Mucosa of rectum (tissue), 2 donors: ENCODE results near the gene ULK1.

Source experiments
- H3K27ac ChIP-seq, 2 donors: one replicate each; pipeline ENCODE4 v1.7.0; 2013; ENCODE audit warnings: inconsistent platforms in 2 of 2, low read depth in 2 of 2, low read length in 2 of 2
- H3K27me3 ChIP-seq, 2 donors: one replicate each; pipeline ENCODE4 v1.7.0; 2013; ENCODE audit warnings: low read length in 2 of 2; ENCODE audit not compliant: control insufficient read depth in 2 of 2, insufficient read depth in 2 of 2
- H3K36me3 ChIP-seq, 2 donors: one replicate each; pipeline ENCODE4 v1.7.0; 2013; ENCODE audit warnings: low read length in 2 of 2; ENCODE audit not compliant: control insufficient read depth in 2 of 2, insufficient read depth in 2 of 2
- H3K4me1 ChIP-seq, 2 donors: one replicate each; pipeline ENCODE4 v1.7.0; 2013; ENCODE audit warnings: low read length in 2 of 2, mild to moderate bottlenecking in 1 of 2; ENCODE audit not compliant: control insufficient read depth in 2 of 2, insufficient read depth in 2 of 2
- H3K4me3 ChIP-seq, 2 donors: one replicate each; pipeline ENCODE4 v1.7.0; 2013; ENCODE audit warnings: low read length in 2 of 2
- H3K9ac ChIP-seq, 2 donors: one replicate each; pipeline ENCODE4 v1.7.0; 2013; ENCODE audit warnings: low read length in 2 of 2, low read depth in 1 of 2, mild to moderate bottlenecking in 1 of 2
- H3K9me3 ChIP-seq, 2 donors: one replicate each; pipeline ENCODE4 v1.7.0; 2013; ENCODE audit warnings: low read length in 2 of 2; ENCODE audit not compliant: control insufficient read depth in 2 of 2
- donor health status: healthy.
- donor health status: Normal muscosa, but diverticular disease.

Gene ULK1

GRCh38 chr12:131894313-131894860 lies at the start of gene ULK1:
Gene ULK1 (plus strand): TSS chr12:131894622. CDS start chr12:131895002, 380 bp downstream.
- H3K27me3 ChIP-seq = peaks cover 0 to under 1% of the 10 kb centered on the region in 2 donors
- H3K27ac ChIP-seq = peak within 1 kb of the TSS; percentile 95 to 98
- peaks cover 0 to 4% of the 10 kb centered on the region in 2 donors for H3K36me3 ChIP-seq
- H3K9me3 ChIP-seq = no peaks in the 10 kb centered on the region
- peak within 1 kb of the TSS; percentile 74 to 88 for H3K4me3 ChIP-seq
- peak within 1 kb of the TSS; percentile 79 to 93 for H3K9ac ChIP-seq
- peaks cover 18 to 19% of the 10 kb centered on the region in 2 donors for H3K4me1 ChIP-seq

- Histone ChIP-seq H3K36me3 (no peaks in the 10 kb centered on the region), H3K4me3 (no peak overlapping the region), H3K27ac (no peak overlapping the region), H3K27me3 (no peaks in the 10 kb centered on the region), H3K9me3 (no peaks in the 10 kb centered on the region), H3K9ac (no peak overlapping the region), H3K4me1 (no peaks in the 10 kb centered on the region)
Observed at GRCh38 chr12:131844656-131845055, 49.8 kb upstream of the ULK1 start.

- H3K9me3 ChIP-seq = no peaks in the 10 kb centered on the region
- H3K27ac ChIP-seq = no peak overlapping the region
- no peak overlapping the region for H3K4me3 ChIP-seq
- H3K27me3 ChIP-seq = no peaks in the 10 kb centered on the region
- H3K4me1 ChIP-seq = no peaks in the 10 kb centered on the region
- no peak overlapping the region for H3K9ac ChIP-seq
- no peaks in the 10 kb centered on the region for H3K36me3 ChIP-seq
Observed at GRCh38 chr12:131845121-131845520, 49.3 kb upstream of the ULK1 start.

- no peak overlapping the region for H3K27ac ChIP-seq
- no peaks in the 10 kb centered on the region for H3K4me1 ChIP-seq
- H3K4me3 ChIP-seq = no peak overlapping the region
- H3K9me3 ChIP-seq = no peaks in the 10 kb centered on the region
- no peaks in the 10 kb centered on the region for H3K27me3 ChIP-seq
- H3K36me3 ChIP-seq = no peaks in the 10 kb centered on the region
- no peak overlapping the region for H3K9ac ChIP-seq
Observed at GRCh38 chr12:131847456-131847855, 47.0 kb upstream of the ULK1 start.

GRCh38 chr12:131848753-131849152 lies 45.7 kb upstream of the ULK1 start:
- Histone ChIP-seq H3K36me3 (no peaks in the 10 kb centered on the region), H3K27ac (no peak overlapping the region), H3K9ac (no peak overlapping the region), H3K27me3 (no peaks in the 10 kb centered on the region), H3K4me3 (no peak overlapping the region), H3K9me3 (no peaks in the 10 kb centered on the region), H3K4me1 (no peaks in the 10 kb centered on the region)

GRCh38 chr12:131849700-131850553 lies 44.5 kb upstream of the ULK1 start:
- no peaks in the 10 kb centered on the region for H3K4me1 ChIP-seq
- no peak overlapping the region for H3K4me3 ChIP-seq
- peaks cover 0 to 6% of the 10 kb centered on the region in 2 donors for H3K27me3 ChIP-seq
- H3K36me3 ChIP-seq = no peaks in the 10 kb centered on the region
- H3K9me3 ChIP-seq = no peaks in the 10 kb centered on the region
- H3K9ac ChIP-seq = no peak overlapping the region
- no peak overlapping the region for H3K27ac ChIP-seq

GRCh38 chr12:131850856-131851559 lies 43.4 kb upstream of the ULK1 start:
- H3K36me3 ChIP-seq = no peaks in the 10 kb centered on the region
- H3K4me3 ChIP-seq = no peak overlapping the region
- no peaks in the 10 kb centered on the region for H3K9me3 ChIP-seq
- H3K27me3 ChIP-seq = peaks cover 5 to 12% of the 10 kb centered on the region in 2 donors
- H3K27ac ChIP-seq = no peak overlapping the region
- no peak overlapping the region for H3K9ac ChIP-seq
- no peaks in the 10 kb centered on the region for H3K4me1 ChIP-seq

GRCh38 chr12:131851741-131852550 lies 42.5 kb upstream of the ULK1 start:
- Histone ChIP-seq H3K27ac (no peak overlapping the region), H3K36me3 (no peaks in the 10 kb centered on the region), H3K4me1 (no peaks in the 10 kb centered on the region), H3K9me3 (no peaks in the 10 kb centered on the region), H3K4me3 (no peak overlapping the region), H3K27me3 (peaks cover 7 to 17% of the 10 kb centered on the region in 2 donors), H3K9ac (no peak overlapping the region)

GRCh38 chr12:131852551-131853299 lies 41.7 kb upstream of the ULK1 start:
- Histone ChIP-seq H3K4me3 (no peak overlapping the region), H3K27ac (no peak overlapping the region), H3K36me3 (no peaks in the 10 kb centered on the region), H3K9ac (no peak overlapping the region), H3K9me3 (no peaks in the 10 kb centered on the region), H3K27me3 (peaks cover 7 to 17% of the 10 kb centered on the region in 2 donors), H3K4me1 (no peaks in the 10 kb centered on the region)
